Neural progenitor cell (in vitro differentiated cells): Measurements from ENCODE around the gene TAS2R41. TPM values are rescaled to one million over a fixed set of nuclear protein-coding genes. Genes with fewer than 3 reads are reported as not detected.
"Not testable (repeated sequence)": the region's sequence is repeated elsewhere in the genome, so short reads cannot be mapped to it uniquely, and the experiment has no call there.

Experiments
- DNase-seq: peaks from one replicate; pipeline ENCODE4 v3.0.0-alpha.2; 2016; ENCODE audit warnings: low spot score
- H2AFZ ChIP-seq: fragments of 200-600 bp; sonication (generic); replicated peaks from 2 replicates; pipeline ENCODE4 v1.6.1; 2016; ENCODE audit warnings: antibody characterized with exemption
- H3F3A ChIP-seq: fragments of 200-600 bp; sonication (generic); 2 replicates; pipeline ENCODE4 v1.6.1; 2016; ENCODE audit warnings: antibody characterized with exemption, low read depth
- H3K27ac ChIP-seq: fragments of 200-600 bp; sonication (generic); 2 replicates; pipeline ENCODE4 v1.5.1; 2016; ENCODE audit warnings: mild to moderate bottlenecking
- H3K27me3 ChIP-seq: fragments of 200-600 bp; sonication (generic); 2 replicates; pipeline ENCODE4 v1.6.1; 2016; ENCODE audit warnings: mild to moderate bottlenecking, moderate library complexity
- H3K36me3 ChIP-seq: fragments of 200-600 bp; sonication (generic); 2 replicates; pipeline ENCODE4 v1.5.1; 2016
- H3K4me1 ChIP-seq: fragments of 200-600 bp; sonication (generic); 2 replicates; pipeline ENCODE4 v1.6.1; 2016; ENCODE audit warnings: mixed run types
- H3K4me2 ChIP-seq: fragments of 200-600 bp; sonication (generic); 2 replicates; pipeline ENCODE4 v1.6.1; 2016
- H3K4me3 ChIP-seq: fragments of 200-600 bp; sonication (generic); 2 replicates; pipeline ENCODE4 v1.5.1; 2016
- H3K79me2 ChIP-seq: fragments of 200-600 bp; sonication (generic); 2 replicates; pipeline ENCODE4 v1.6.1; 2016; ENCODE audit warnings: low read depth
- H3K9ac ChIP-seq: fragments of 200-600 bp; sonication (generic); 2 replicates; pipeline ENCODE4 v1.6.1; 2016
- H3K9me3 ChIP-seq: fragments of 200-600 bp; sonication (generic); 2 replicates; pipeline ENCODE4 v1.5.1; 2016; ENCODE audit warnings: low read depth
- H4K20me1 ChIP-seq: fragments of 200-600 bp; sonication (generic); 2 replicates; pipeline ENCODE4 v1.6.1; 2016; ENCODE audit warnings: low read depth
- H3K27ac Mint-ChIP-seq: 3 replicates; pipeline ENCODE4 v1.8.0; 2021; ENCODE audit warnings: mixed read lengths
- H3K27me3 Mint-ChIP-seq: 2 replicates; pipeline ENCODE4 v1.8.0; 2022; ENCODE audit warnings: low read depth, mild to moderate bottlenecking, inconsistent platforms, moderate library complexity, mixed read lengths; ENCODE audit not compliant: insufficient read depth
- H3K36me3 Mint-ChIP-seq: 3 replicates; pipeline ENCODE4 v1.8.0; 2021; ENCODE audit warnings: mixed read lengths
- H3K4me1 Mint-ChIP-seq: 3 replicates; pipeline ENCODE4 v1.8.0; 2021; ENCODE audit warnings: mixed read lengths
- H3K4me3 Mint-ChIP-seq: 3 replicates; pipeline ENCODE4 v1.8.0; 2021; ENCODE audit warnings: mild to moderate bottlenecking, moderate library complexity, mixed read lengths
- H3K9me3 Mint-ChIP-seq: 3 replicates; pipeline ENCODE4 v1.8.0; 2020; ENCODE audit warnings: mixed read lengths
- CTCF ChIP-seq: fragments of 200-600 bp; sonication (generic); IDR thresholded peaks from 2 replicates; pipeline ENCODE4 v1.5.1; 2017; ENCODE audit warnings: antibody characterized with exemption, mild to moderate bottlenecking
- EZH2 ChIP-seq: fragments of 200-600 bp; sonication (generic); IDR thresholded peaks from 2 replicates; pipeline ENCODE4 v1.6.1; 2017; ENCODE audit warnings: antibody characterized with exemption, mild to moderate bottlenecking, moderate library complexity
- EZH2phosphoT487 ChIP-seq: fragments of 200-600 bp; sonication (generic); IDR thresholded peaks from 2 replicates; pipeline ENCODE4 v1.6.1; 2017; ENCODE audit warnings: antibody characterized with exemption
- total RNA-seq: library from RNA; depleted of rRNA; stranded (reverse); fragments of >200 nt; gene quantifications from 2 replicates; pipeline ENCODE4 v1.2.3, GENCODE V29; 2015; ENCODE audit warnings: low replicate concordance

The TAS2R41 gene
- total RNA-seq, 1 donor from 2014 or later: not detected

GRCh38 chr7:143463556-143463955, 14.1 kb upstream of the TAS2R41 start:
- TF ChIP-seq CTCF: no peak
- no peak for TF ChIP-seq EZH2phosphoT487
- TF ChIP-seq EZH2: no peak
- H3K36me3 ChIP-seq: no peaks in the 10 kb centered on the region
- no peaks in the 10 kb centered on the region for H3F3A ChIP-seq
- peaks cover 7% of the 10 kb centered on the region for H3K27me3 Mint-ChIP-seq
- peaks cover 5% of the 10 kb centered on the region for H3K4me1 ChIP-seq
- no peak overlapping the region for H3K27ac Mint-ChIP-seq
- no peaks in the 10 kb centered on the region for H4K20me1 ChIP-seq
- peaks cover 8% of the 10 kb centered on the region for H3K4me1 Mint-ChIP-seq
- no peaks in the 10 kb centered on the region for H3K36me3 Mint-ChIP-seq
- peak; percentile 9 for DNase-seq
- H3K9me3 Mint-ChIP-seq: peaks cover 20% of the 10 kb centered on the region
- H3K9me3 ChIP-seq: no peaks in the 10 kb centered on the region
- H3K4me2 ChIP-seq: no peak overlapping the region
- no peak overlapping the region for H3K4me3 Mint-ChIP-seq
- no peak overlapping the region for H3K27ac ChIP-seq
- H3K9ac ChIP-seq: no peak overlapping the region
- no peak overlapping the region for H2AFZ ChIP-seq
- H3K4me3 ChIP-seq: no peak overlapping the region
- H3K79me2 ChIP-seq: no peaks in the 10 kb centered on the region
- H3K27me3 ChIP-seq: no peaks in the 10 kb centered on the region

- Histone ChIP-seq H3K4me2 (no peak overlapping the region), H3K27me3 (no peaks in the 10 kb centered on the region), H3K36me3 (no peaks in the 10 kb centered on the region), H3K4me1 (peaks cover 5% of the 10 kb centered on the region), H3K4me3 (no peak overlapping the region), H3F3A (no peaks in the 10 kb centered on the region), H3K79me2 (no peaks in the 10 kb centered on the region), H2AFZ (no peak overlapping the region), H3K9me3 (no peaks in the 10 kb centered on the region), H3K9ac (no peak overlapping the region), H3K27ac (no peak overlapping the region), H4K20me1 (no peaks in the 10 kb centered on the region)
- Mint-ChIP-seq H3K27ac (no peak overlapping the region), H3K4me1 (peaks cover 8% of the 10 kb centered on the region), H3K9me3 (peaks cover 20% of the 10 kb centered on the region), H3K4me3 (no peak overlapping the region), H3K27me3 (peaks cover 7% of the 10 kb centered on the region), H3K36me3 (no peaks in the 10 kb centered on the region)
- no peak for DNase-seq
- no peak for TF ChIP-seq EZH2
- no peak for TF ChIP-seq EZH2phosphoT487
- no peak for TF ChIP-seq CTCF
These were observed 13.7 kb upstream of the TAS2R41 start for GRCh38 chr7:143463957-143464356.

- Histone ChIP-seq H3F3A (no peaks in the 10 kb centered on the region), H3K36me3 (no peaks in the 10 kb centered on the region), H3K4me3 (no peak overlapping the region), H3K4me1 (peaks cover 5% of the 10 kb centered on the region), H3K4me2 (no peak overlapping the region), H3K27me3 (no peaks in the 10 kb centered on the region), H3K27ac (no peak overlapping the region), H2AFZ (no peak overlapping the region), H4K20me1 (no peaks in the 10 kb centered on the region), H3K79me2 (no peaks in the 10 kb centered on the region), H3K9me3 (no peaks in the 10 kb centered on the region), H3K9ac (no peak overlapping the region)
- Mint-ChIP-seq H3K4me1 (peaks cover 19% of the 10 kb centered on the region), H3K9me3 (peaks cover 21% of the 10 kb centered on the region), H3K27ac (no peak overlapping the region), H3K27me3 (peaks cover 7% of the 10 kb centered on the region), H3K4me3 (no peak overlapping the region), H3K36me3 (peaks cover 4% of the 10 kb centered on the region)
- DNase-seq: no peak
- TF ChIP-seq EZH2 (no peak), CTCF (no peak), EZH2phosphoT487 (no peak)
These were observed 9.9 kb upstream of the TAS2R41 start for GRCh38 chr7:143467724-143468123.

GRCh38 chr7:143472071-143472689, 5.5 kb upstream of the TAS2R41 start:
- H3K9ac ChIP-seq, H3K4me2 ChIP-seq, H3K27ac Mint-ChIP-seq, H3K27me3 ChIP-seq, H3K36me3 Mint-ChIP-seq, H3F3A ChIP-seq, H3K9me3 ChIP-seq, H3K36me3 ChIP-seq, DNase-seq, H3K4me1 ChIP-seq, H3K79me2 ChIP-seq, H3K4me3 Mint-ChIP-seq, H3K4me3 ChIP-seq, H3K27me3 Mint-ChIP-seq, H3K27ac ChIP-seq, H4K20me1 ChIP-seq: not testable (repeated sequence)
- Mint-ChIP-seq H3K4me1 (peaks cover 12% of the 10 kb centered on the region), H3K9me3 (peaks cover 25% of the 10 kb centered on the region)
- H2AFZ ChIP-seq: peak overlapping the region; percentile 53
